ENCODE results near the gene RPL13A.
"Not testable (repeated sequence)": the region's sequence is repeated elsewhere in the genome, so short reads cannot be mapped to it uniquely, and the experiment has no call there.

DNA sequence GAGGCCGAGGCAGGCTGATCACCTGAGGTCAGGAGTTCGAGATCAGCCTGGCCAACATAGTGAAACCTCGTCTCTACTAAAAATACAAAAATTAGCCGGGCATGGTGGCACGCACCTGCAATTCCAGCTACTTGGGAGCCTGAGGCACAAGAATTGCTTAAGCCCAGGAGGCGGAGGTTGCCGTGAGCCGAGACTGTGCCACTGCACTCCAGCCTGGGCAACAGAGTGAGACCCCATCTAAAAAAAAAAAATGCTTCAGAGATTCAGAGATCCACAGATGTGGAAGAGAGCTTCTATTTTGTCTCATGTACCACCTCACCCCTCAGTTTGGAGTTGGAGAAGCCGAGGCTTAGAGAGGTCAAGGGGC, 13.9 kb upstream of the RPL13A start:
- TF ChIP-seq, protein P1, sequence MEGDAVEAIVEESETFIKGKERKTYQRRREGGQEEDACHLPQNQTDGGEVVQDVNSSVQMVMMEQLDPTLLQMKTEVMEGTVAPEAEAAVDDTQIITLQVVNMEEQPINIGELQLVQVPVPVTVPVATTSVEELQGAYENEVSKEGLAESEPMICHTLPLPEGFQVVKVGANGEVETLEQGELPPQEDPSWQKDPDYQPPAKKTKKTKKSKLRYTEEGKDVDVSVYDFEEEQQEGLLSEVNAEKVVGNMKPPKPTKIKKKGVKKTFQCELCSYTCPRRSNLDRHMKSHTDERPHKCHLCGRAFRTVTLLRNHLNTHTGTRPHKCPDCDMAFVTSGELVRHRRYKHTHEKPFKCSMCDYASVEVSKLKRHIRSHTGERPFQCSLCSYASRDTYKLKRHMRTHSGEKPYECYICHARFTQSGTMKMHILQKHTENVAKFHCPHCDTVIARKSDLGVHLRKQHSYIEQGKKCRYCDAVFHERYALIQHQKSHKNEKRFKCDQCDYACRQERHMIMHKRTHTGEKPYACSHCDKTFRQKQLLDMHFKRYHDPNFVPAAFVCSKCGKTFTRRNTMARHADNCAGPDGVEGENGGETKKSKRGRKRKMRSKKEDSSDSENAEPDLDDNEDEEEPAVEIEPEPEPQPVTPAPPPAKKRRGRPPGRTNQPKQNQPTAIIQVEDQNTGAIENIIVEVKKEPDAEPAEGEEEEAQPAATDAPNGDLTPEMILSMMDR (IDR thresholded peaks at IDR 0.05), result not testable (repeated sequence)
- TF ChIP-seq POLR2AphosphoS5, POLR2A (IDR thresholded peaks at IDR 0.05): not testable (repeated sequence)

All from gastroesophageal sphincter (tissue), 3 donors.